Fibroblast of the aortic adventitia (primary cell): ENCODE results near the gene ST3GAL2. TPM values are rescaled to one million over a fixed set of nuclear protein-coding genes. Genes with fewer than 3 reads are reported as not detected.

Experiments used
- DNase-seq: peaks from one replicate; pipeline ENCODE4 v3.0.0-alpha.2; 2010; ENCODE audit warnings: low read depth
- H3K4me3 ChIP-seq: 2 replicates; pipeline ENCODE4 v1.5.1; 2011; ENCODE audit warnings: low read depth, mild to moderate bottlenecking, control low read depth, low read length, moderate library complexity
- CTCF ChIP-seq: IDR thresholded peaks from 2 replicates; pipeline ENCODE4 v1.5.1; 2011; ENCODE audit warnings: mild to moderate bottlenecking, low read length, control low read depth, inconsistent platforms; ENCODE audit not compliant: insufficient read depth
- total RNA-seq: library from RNA; depleted of rRNA; stranded (reverse); fragments of >200 nt; gene quantifications from 2 replicates; pipeline ENCODE4 v1.2.3, GENCODE V29; 2012; ENCODE audit warnings: low replicate concordance

ST3GAL2 gene
- total RNA-seq, 1 donor, result 16.7 TPM

GRCh38 chr16:70383421-70383960, 55.4 kb downstream of the ST3GAL2 start:
- no peak for TF ChIP-seq CTCF
- H3K4me3 ChIP-seq, result no peak overlapping the region
- DNase-seq, result no peak

GRCh38 chr16:70381604-70382342, 57.1 kb downstream of the ST3GAL2 start:
- DNase-seq, result no peak
- peak overlapping the region; percentile 61 for H3K4me3 ChIP-seq
- no peak for TF ChIP-seq CTCF

- DNase-seq, result peak; percentile 96
- peak; percentile 33 for TF ChIP-seq CTCF
- H3K4me3 ChIP-seq, result peak overlapping the region; percentile 80
These were observed 57.8 kb downstream of the ST3GAL2 start for GRCh38 chr16:70380919-70381603.

- peak; percentile 89 for DNase-seq
- H3K4me3 ChIP-seq, result peak overlapping the region; percentile 80
- no peak for TF ChIP-seq CTCF
These were observed 58.5 kb downstream of the ST3GAL2 start for GRCh38 chr16:70380248-70380918.

- H3K4me3 ChIP-seq, result no peak overlapping the region
- TF ChIP-seq CTCF, result no peak
- DNase-seq, result no peak
These were observed 59.9 kb downstream of the ST3GAL2 start for GRCh38 chr16:70378869-70379493.

- no peak for DNase-seq
- H3K4me3 ChIP-seq, result no peak overlapping the region
- TF ChIP-seq CTCF, result no peak
These were observed 61.1 kb downstream of the ST3GAL2 start for GRCh38 chr16:70377782-70378181.
